Stimulated activated CD4-positive, alpha-beta T cell treated with anti-CD3 and anti-CD28 coated beads, Interleukin-2, amount 100 ng/mL, for 48 hours (primary cell): Measurements from ENCODE around the gene RBM5.
"Not testable (repeated sequence)": the region's sequence is repeated elsewhere in the genome, so short reads cannot be mapped to it uniquely, and the experiment has no call there.

Source experiments
- DNase-seq, 2 donors: peaks; one replicate each; pipeline ENCODE4 v3.0.0-alpha.2; 2020

RBM5 gene

GRCh38 chr3:50088725-50089608 lies at the start of gene RBM5:
RBM5 (plus strand) TSS chr3:50088919; CDS start chr3:50090435, 1,516 bp downstream.
- DNase-seq: peak; percentile 83 to 88

DNA sequence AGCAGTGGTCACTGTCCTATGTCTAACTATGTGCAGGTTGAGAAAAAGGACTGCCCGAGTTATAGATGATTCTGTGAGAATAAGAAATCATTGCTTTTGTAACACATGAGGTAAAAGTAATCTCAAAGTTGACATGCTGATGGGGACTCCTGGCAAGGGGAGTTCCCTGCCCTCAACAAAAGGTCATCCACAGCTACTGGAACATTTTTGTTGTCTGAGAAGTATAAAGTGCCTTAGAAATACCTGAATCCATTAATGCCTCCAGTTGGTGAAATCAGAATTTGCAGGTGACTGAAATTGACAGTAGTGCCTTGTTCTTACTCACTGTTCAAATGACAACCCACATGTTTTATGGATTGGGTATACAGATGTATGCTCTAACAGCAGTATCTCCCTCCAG lies 43.7 kb upstream of the RBM5 start:
- DNase-seq: no peak

- DNase-seq: no peak
Measured at GRCh38 chr3:50047426-50047825, 41.3 kb upstream of the RBM5 start.

GRCh38 chr3:50050361-50050760 lies 38.4 kb upstream of the RBM5 start:
- DNase-seq: no peak

DNA sequence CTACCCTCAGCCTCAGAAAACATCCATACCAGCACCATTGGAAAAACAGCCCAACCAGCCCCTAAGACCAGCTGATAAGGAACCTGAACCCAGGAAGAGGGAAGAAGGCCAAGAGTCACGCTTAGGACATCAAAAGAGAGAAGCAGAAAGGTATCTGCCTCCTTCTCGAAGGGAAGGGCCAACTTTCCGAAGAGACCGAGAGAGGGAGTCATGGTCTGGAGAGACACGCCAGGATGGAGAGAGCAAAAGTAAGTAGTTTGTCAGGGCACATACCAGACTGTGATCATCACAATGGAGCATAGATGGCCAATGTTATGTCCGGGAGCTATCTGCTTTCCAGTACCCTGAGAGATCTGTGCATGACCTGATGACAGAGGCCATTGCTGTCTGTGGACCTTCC lies 31.0 kb upstream of the RBM5 start:
- no peak for DNase-seq

DNA sequence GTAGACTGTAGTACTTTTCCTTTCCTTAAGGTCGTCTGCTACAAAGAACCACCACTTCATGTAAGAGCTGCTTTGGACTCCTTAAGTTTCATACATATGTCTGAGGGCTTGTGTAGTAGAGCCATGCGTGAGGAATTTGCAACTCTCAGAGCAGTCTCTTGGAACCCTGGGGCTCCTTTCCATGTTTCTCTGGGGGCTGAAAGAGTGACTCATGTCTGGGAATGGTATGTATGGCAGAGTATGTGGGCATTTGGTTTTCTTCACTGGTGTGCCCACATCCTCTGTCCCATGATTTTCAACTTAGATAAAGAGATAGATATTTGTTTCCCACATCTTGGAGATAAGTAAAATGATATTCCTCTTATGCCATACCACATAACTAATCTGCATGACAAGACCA lies 20.6 kb upstream of the RBM5 start:
- DNase-seq: no peak

DNA sequence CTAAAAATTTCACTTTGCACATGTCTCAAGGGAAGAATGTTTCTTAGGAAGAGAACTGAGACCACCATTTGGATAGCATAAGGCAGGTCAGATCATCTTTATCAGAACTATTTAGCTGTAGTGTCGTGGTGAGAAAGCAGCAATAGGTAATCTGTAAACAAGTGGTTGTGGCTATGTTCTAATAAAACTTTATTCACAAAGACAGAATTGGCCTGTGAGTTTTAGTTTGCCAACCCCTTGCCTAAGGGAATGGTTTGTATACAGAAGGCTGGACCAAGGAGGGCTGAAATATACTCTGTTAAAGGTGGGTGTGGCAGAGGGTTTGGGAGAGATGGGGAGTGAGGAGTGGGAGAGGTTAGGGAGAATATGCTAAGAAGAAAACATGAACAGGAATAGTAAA lies 10.6 kb upstream of the RBM5 start:
- DNase-seq: no peak

GRCh38 chr3:50078622-50079021 lies 10.1 kb upstream of the RBM5 start:
- no peak for DNase-seq

DNA sequence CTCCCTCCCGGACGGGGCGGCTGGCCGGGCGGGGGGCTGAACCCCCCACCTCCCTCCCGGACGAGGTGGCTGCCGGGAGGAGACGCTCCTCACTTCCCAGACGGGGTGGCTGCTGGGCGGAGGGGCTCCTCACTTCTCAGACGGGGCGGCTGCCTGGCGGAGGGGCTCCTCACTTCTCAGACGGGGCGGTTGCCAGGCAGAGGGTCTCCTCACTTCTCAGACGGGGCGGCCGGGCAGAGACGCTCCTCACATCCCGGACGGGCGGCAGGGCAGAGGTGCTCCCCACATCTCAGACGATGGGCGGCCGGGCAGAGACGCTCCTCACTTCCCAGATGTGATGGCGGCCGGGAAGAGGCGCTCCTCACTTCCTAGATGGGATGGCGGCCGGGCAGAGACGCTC lies 3.8 kb upstream of the RBM5 start:
- not testable (repeated sequence) for DNase-seq

DNA sequence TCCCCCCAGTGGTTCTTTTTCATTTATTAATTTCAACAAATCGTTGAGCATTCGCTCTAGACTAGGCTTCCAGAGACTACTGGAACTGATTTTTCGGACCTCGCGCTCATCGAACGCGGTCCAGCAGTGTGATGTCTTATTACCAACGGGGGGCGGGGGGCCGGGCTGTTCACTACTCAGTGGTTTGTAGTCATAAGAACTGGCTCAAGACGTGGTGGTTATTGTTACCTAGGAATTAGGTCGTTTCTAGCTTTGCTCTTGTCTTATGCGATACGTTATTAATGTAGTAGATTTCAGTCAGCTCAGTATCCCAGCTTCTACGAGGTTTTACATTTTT lies 858 bp downstream of the RBM5 start:
- peak in 1 of 2 donors; percentile 3 for DNase-seq

DNA sequence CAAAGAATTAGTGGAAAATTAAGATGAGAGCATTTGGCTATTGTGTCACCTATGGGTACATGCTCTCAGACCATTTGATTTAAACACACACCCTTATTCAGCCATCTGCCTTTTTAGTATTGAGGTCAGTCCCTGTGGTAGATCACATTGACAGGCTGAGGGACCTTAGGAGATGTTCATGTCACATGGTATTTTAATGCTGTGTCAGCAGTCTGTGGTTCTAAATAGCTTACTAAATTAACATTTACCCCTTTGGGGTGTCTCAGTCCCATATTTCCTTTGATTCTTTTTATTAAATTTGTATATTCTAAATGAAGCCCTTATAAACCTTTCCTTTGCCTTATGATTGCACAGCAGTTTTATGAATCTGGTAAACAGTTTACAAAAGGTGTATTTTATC lies 2.3 kb downstream of the RBM5 start:
- no peak for DNase-seq

DNA sequence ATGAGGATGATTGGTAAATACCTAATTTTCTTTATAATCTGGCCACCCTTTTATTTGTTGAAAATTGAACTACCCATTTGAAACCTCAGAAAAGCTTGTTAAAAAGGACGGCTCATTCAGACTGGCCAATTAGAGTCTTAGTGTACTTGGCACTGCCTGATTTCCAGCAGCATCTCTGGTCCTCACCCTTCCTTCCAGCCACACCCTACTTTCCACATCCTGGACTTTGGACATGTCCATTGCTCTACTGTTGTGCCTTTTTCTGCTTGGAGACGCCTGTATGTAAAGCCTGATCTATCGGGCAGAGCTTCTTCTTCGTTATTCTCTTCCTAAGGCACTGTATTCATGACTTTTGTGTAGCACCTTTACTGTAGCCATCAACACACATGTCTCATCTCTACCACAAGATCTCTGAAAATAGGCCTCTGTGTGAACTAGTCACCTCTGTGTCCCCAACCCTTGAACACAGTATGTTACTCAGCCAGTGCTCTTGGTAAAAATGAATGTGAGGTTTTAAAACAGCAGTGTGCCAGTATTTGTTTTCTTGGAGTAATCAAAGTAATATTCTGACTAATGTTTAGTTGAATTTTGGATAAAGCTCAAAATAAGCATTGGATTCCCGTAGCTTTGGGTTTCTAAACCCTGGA lies 6.8 kb downstream of the RBM5 start:
- no peak for DNase-seq

DNA sequence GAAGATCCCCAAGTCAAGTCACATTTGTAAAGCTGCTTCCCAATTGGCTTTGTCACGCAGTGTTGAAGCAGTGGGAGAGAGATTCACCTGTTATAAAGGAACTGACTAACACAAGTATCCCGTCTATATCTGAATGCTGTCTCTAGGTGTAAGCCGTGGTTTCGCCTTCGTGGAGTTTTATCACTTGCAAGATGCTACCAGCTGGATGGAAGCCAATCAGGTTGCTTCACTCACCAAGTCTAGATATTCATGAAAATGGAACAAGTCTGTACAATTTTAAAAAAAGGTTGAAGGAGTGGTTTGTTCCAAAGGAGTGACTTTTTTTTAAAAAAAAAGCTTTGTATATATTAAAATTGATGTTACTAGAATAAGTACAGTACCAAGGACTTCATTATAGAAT lies 11.7 kb downstream of the RBM5 start:
- DNase-seq: no peak

- DNase-seq: no peak
Measured at GRCh38 chr3:50100956-50101845, 12.5 kb downstream of the RBM5 start.

GRCh38 chr3:50102558-50102957 lies 13.8 kb downstream of the RBM5 start:
- no peak for DNase-seq

DNA sequence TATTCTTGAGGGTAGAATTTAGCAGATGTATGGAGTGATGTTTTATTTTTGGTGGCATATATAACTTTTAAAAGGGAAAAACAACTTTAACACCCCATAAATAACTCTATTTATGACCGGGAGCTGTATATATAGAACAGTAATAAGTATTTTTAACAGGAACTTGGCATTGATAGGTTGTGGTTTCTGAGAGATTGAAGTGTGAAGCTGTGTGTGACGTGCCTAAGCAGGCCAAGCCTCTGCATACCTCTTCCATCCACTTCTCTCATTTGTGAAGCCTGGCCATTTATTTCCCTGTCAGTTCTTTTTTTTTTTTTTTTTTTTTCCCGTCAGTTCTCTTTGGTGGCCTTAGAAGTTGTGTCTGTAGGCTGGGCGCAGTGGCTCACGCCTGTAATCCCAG lies 23.0 kb downstream of the RBM5 start:
- DNase-seq: no peak

DNA sequence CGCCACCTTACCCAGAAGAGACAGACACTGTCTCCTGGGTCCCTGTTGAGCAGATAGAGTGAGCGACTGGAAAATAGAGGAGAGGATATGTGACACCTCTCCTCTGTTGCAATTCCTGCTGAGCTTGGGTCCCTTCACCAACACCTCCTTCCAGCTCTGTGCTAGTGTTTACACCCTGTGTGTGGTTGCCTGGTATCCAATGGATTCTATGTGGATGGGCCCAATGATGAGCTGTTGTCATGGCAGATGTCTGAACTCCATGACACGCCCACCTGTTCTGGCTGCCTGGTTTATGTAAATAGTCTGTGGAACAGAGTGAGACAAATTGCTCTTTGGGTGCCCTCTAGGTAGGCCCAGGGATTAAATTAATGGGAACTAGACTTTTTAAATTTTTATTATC lies 23.7 kb downstream of the RBM5 start:
- no peak for DNase-seq

GRCh38 chr3:50117120-50117519 lies 28.4 kb downstream of the RBM5 start:
- no peak for DNase-seq

DNA sequence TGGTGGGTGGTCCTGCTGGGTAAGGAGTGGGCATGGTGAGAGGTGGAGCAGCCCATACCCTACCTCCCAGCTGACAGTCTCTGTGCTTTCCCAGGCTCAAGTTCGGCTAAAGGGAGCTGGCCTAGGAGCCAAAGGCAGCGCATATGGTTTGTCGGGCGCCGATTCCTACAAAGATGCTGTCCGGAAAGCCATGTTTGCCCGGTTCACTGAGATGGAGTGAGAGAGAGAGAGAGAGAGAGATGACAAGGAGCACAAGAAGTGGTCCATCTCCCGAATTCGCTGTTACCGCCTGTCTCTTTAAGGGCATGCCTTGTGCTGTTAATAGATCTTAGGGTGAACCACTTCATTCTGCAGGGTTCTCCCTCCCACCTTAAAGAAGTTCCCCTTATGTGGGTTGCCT lies 29.5 kb downstream of the RBM5 start:
- DNase-seq: no peak

- no peak for DNase-seq
Measured at GRCh38 chr3:50119786-50120185, 31.1 kb downstream of the RBM5 start.

GRCh38 chr3:50120364-50121071 lies 31.8 kb downstream of the RBM5 start:
- DNase-seq: no peak

DNA sequence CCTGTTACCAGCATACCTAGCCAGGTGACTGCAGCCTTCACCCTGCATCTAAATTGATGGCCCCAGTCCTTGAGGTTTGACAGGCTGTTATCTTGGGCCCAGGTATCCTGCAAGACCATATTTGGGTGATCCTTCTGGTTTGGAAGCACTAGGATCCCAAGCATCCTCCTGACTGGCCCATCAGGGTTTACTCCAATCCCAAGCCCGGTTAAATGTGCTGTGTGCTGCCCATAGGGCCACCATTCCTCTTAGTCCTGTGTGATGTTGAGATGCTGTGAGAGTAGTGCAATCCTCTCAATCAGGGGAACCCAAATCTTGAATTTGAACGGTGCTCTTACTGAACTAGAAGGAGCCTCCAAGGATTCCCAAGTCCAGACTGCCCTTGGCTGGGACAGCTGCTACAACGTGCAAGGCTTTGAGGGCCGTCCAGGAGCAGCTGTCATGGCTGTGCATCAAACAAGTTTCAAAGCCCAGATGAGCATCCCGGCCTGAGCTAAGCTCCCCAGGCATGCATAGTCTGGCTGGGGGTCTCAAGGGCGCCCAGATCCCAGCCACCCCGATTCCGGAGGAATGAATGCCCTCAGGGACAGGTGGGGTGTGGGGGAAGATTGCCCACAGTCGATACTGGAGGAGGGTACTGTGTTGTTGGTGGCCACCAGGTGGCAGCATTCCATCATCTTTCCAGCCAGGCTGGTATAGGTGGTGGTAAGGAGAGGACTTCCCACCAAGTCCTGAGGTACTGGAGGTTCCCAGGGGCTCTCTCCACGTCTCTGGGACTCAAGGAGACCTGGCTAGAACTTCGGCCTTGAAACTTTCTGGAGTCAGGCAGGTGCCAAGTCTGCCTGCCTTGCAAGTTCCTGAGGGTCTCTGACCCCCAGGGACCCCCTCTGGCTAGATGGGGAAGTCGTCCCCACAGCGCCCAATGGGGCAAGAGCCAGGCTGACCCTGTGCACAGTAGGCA lies 32.6 kb downstream of the RBM5 start:
- DNase-seq: peak; percentile 61 to 72
